ENCODE measurements around the gene GJC2.
"Not testable (repeated sequence)": the region's sequence is repeated elsewhere in the genome, so short reads cannot be mapped to it uniquely, and the experiment has no call there.

Gene GJC2

GRCh38 chr1:228168563-228169270, 19.0 kb downstream of the GJC2 start:
- H3K4me3 ChIP-seq (ENCODE audit: low read depth, low read length) = no peak overlapping the region
- no peak for TF ChIP-seq CTCF (IDR thresholded peaks at IDR 0.05; ENCODE audit: low read depth, low read length, missing control alignments)

GRCh38 chr1:228169345-228169744, 19.6 kb downstream of the GJC2 start:
- no peak for TF ChIP-seq CTCF (IDR thresholded peaks at IDR 0.05; ENCODE audit: low read depth, low read length, missing control alignments)
- DNase-seq (ENCODE audit: low read depth) = no peak
- H3K4me3 ChIP-seq (ENCODE audit: low read depth, low read length) = no peak overlapping the region

More at GRCh38 chr1:228168563-228169270, 19.0 kb downstream of the GJC2 start:
- DNase-seq (ENCODE audit: low read depth) = no peak

GRCh38 chr1:228170666-228171065, 20.9 kb downstream of the GJC2 start:
- no peak for DNase-seq (ENCODE audit: low read depth)
- H3K4me3 ChIP-seq (ENCODE audit: low read depth, low read length) = no peak overlapping the region
- no peak for TF ChIP-seq CTCF (IDR thresholded peaks at IDR 0.05; ENCODE audit: low read depth, low read length, missing control alignments)

GRCh38 chr1:228171221-228171891, 21.6 kb downstream of the GJC2 start:
- no peak for DNase-seq (ENCODE audit: low read depth)
- H3K4me3 ChIP-seq (ENCODE audit: low read depth, low read length) = no peak overlapping the region
- TF ChIP-seq CTCF (IDR thresholded peaks at IDR 0.05; ENCODE audit: low read depth, low read length, missing control alignments) = no peak

- DNase-seq (ENCODE audit: low read depth) = no peak
- H3K4me3 ChIP-seq (ENCODE audit: low read depth, low read length) = no peak overlapping the region
- no peak for TF ChIP-seq CTCF (IDR thresholded peaks at IDR 0.05; ENCODE audit: low read depth, low read length, missing control alignments)
These were observed 23.1 kb downstream of the GJC2 start for GRCh38 chr1:228172591-228173527.

- not testable (repeated sequence) for H3K4me3 ChIP-seq (ENCODE audit: low read depth, low read length); DNase-seq (ENCODE audit: low read depth)
These were observed 24.1 kb downstream of the GJC2 start for GRCh38 chr1:228173528-228174481.

All from GM12864 (cell line).